Endothelial cell of umbilical vein (primary cell): Measurements from ENCODE around the gene SFI1. TPM values are rescaled to one million over a fixed set of nuclear protein-coding genes. Genes with fewer than 3 reads are reported as not detected.

Experiments
- BruUV-seq: library from RNA; stranded (reverse); fragments of 400-500 nt; replicated peaks from 2 replicates; lab custom pipeline; 2021; lab: Mats Ljungman, UMichigan
- CTCF ChIA-PET: fragments of 300-600, 350-600 bp; sonication (Branson Sonifier 250); formaldehyde crosslinking; loops from one replicate; lab custom pipeline; 2021; ENCODE audit warnings: antibody characterized with exemption, inconsistent platforms; lab: Charles Lee
- POLR2A ChIA-PET: fragments of 300-600, 350-600 bp; sonication (Branson Sonifier 250); formaldehyde crosslinking; loops from one replicate; lab custom pipeline; 2021; ENCODE audit warnings: antibody characterized with exemption, inconsistent platforms; lab: Charles Lee
- DNase-seq: peaks from one replicate; pipeline ENCODE4 v3.0.0-alpha.2; 2011; ENCODE audit warnings: low read depth, low spot score
- FAIRE-seq: peaks from 2 replicates; lab custom pipeline; 2011; peaks lifted over from hg19 to GRCh38; lab: Jason Lieb, UNC
- H2AFZ ChIP-seq: 2 replicates; pipeline ENCODE4 v1.6.0; 2012; ENCODE audit warnings: low read depth, low read length, control low read depth, inconsistent platforms
- H3K27ac ChIP-seq: 2 replicates; pipeline ENCODE4 v1.5.1; 2011; ENCODE audit warnings: low read depth, mild to moderate bottlenecking, control low read depth, low read length, moderate library complexity; ENCODE audit not compliant: insufficient read depth
- H3K27me3 ChIP-seq, 2 experiments: 2 replicates each; pipeline versions ENCODE4 v1.6.0 to v1.6.1; 2011; ENCODE audit warnings: low read length in 2 of 2, mixed read lengths in 1 of 2; ENCODE audit not compliant: control insufficient read depth in 2 of 2, insufficient read depth in 2 of 2
- H3K36me3 ChIP-seq, 2 experiments: 2 replicates in 1 of 2; 3 replicates in 1 of 2; pipeline ENCODE4 v1.5.1; 2011; ENCODE audit warnings: low read length in 2 of 2, mild to moderate bottlenecking in 1 of 2, moderate library complexity in 1 of 2; ENCODE audit not compliant: control insufficient read depth in 2 of 2, insufficient read depth in 2 of 2; ENCODE audit errors: extremely low read depth in 1 of 2
- H3K4me1 ChIP-seq: 3 replicates; pipeline ENCODE4 v1.5.1; 2011; ENCODE audit warnings: mild to moderate bottlenecking, low read length; ENCODE audit not compliant: control insufficient read depth, insufficient read depth; ENCODE audit errors: extremely low read depth
- H3K4me2 ChIP-seq: 2 replicates; pipeline ENCODE4 v1.6.1; 2011; ENCODE audit warnings: low read length, control low read depth, mixed read lengths; ENCODE audit not compliant: insufficient read depth
- H3K4me3 ChIP-seq, 3 experiments: fragments of 200-600 bp in 1 of 3; sonication (generic), shearing (Covaris generic) in 1 of 3; replicated peaks in 1 of 3; 2 replicates each; pipeline ENCODE4 v1.5.1; 2011 to 2016; ENCODE audit warnings: control low read depth in 3 of 3, low read length in 3 of 3, mild to moderate bottlenecking in 2 of 3, inconsistent platforms in 1 of 3, low read depth in 1 of 3, moderate library complexity in 1 of 3; ENCODE audit not compliant: insufficient read depth in 1 of 3
- H3K79me2 ChIP-seq: 2 replicates; pipeline ENCODE4 v1.6.0; 2012; ENCODE audit warnings: low read length, inconsistent platforms; ENCODE audit not compliant: control insufficient read depth, insufficient read depth
- H3K9ac ChIP-seq: replicated peaks from 2 replicates; pipeline ENCODE3; 2011; ENCODE audit warnings: low read length, control low read depth; ENCODE audit not compliant: insufficient read depth; ENCODE audit errors: extremely low read depth
- H3K9me1 ChIP-seq: replicated peaks from 3 replicates; pipeline ENCODE4 v1.6.0; 2011; ENCODE audit warnings: mild to moderate bottlenecking, low read length; ENCODE audit not compliant: control insufficient read depth, insufficient read depth; ENCODE audit errors: extremely low read depth
- H3K9me3 ChIP-seq: replicated peaks from 2 replicates; pipeline ENCODE4 v1.5.1; 2012; ENCODE audit warnings: low read length, inconsistent platforms; ENCODE audit not compliant: control insufficient read depth, insufficient read depth
- H4K20me1 ChIP-seq: replicated peaks from 2 replicates; pipeline ENCODE3; 2011; ENCODE audit warnings: mild to moderate bottlenecking, low read length; ENCODE audit not compliant: control insufficient read depth, insufficient read depth; ENCODE audit errors: extremely low read depth
- CTCF ChIP-seq, 2 donors: IDR thresholded peaks; 1 replicate in 1 of 2; 2 replicates in 1 of 2; pipeline ENCODE4 v1.5.1; 2011; ENCODE audit warnings: low read length in 2 of 2, mild to moderate bottlenecking in 2 of 2, moderate library complexity in 2 of 2, control low read depth in 1 of 2, inconsistent platforms in 1 of 2, low read depth in 1 of 2; ENCODE audit not compliant: insufficient read depth in 1 of 2; ENCODE audit errors: extremely low read depth in 1 of 2
- EZH2 ChIP-seq: IDR thresholded peaks from 2 replicates; pipeline ENCODE4 v1.6.1; 2012; ENCODE audit warnings: borderline replicate concordance, low read depth, mild to moderate bottlenecking, moderate library complexity, low read length, inconsistent platforms; ENCODE audit not compliant: severe bottlenecking
- FOS ChIP-seq: IDR thresholded peaks from 2 replicates; pipeline ENCODE4 v1.6.1; 2011; ENCODE audit warnings: mild to moderate bottlenecking, low read length, moderate library complexity, borderline replicate concordance; ENCODE audit not compliant: insufficient read depth
- GATA2 ChIP-seq: IDR thresholded peaks from 2 replicates; pipeline ENCODE4 v1.7.0; 2011; ENCODE audit warnings: low read depth, mild to moderate bottlenecking, moderate library complexity, mixed read lengths, low read length; ENCODE audit not compliant: insufficient read length, insufficient read depth
- JUN ChIP-seq: IDR thresholded peaks from 2 replicates; pipeline ENCODE4 v1.6.1; 2011; ENCODE audit warnings: borderline replicate concordance, low read depth; ENCODE audit not compliant: insufficient read length, insufficient read depth
- MAX ChIP-seq: IDR thresholded peaks from 2 replicates; pipeline ENCODE4 v1.6.1; 2011; ENCODE audit not compliant: insufficient read depth, insufficient read length
- MYC ChIP-seq: IDR thresholded peaks from one replicate; pipeline ENCODE4 v1.6.1; 2011; ENCODE audit warnings: mild to moderate bottlenecking, low read depth, low read length
- POLR2A ChIP-seq: IDR thresholded peaks from 2 replicates; pipeline ENCODE4 v1.6.1; 2012; ENCODE audit warnings: low read depth, mild to moderate bottlenecking, control low read depth, low read length
- POLR2AphosphoS5 ChIP-seq: IDR thresholded peaks from 2 replicates; pipeline ENCODE4 v1.6.1; 2012; ENCODE audit warnings: low read depth, mild to moderate bottlenecking, control low read depth, low read length, moderate library complexity; ENCODE audit not compliant: insufficient read depth
- dilution Hi-C: fragments of 300-500 bp; cut with MboI; formaldehyde crosslinking; loops from one replicate; pipeline ENCODE4 v1.15.0; 2019; ENCODE audit warnings: low sequenced_read_pairs; ENCODE audit not compliant: extremely low pct_ligation_motif_present
- intact Hi-C: fragments of 100-400 bp; cut with micrococcal nuclease; formaldehyde crosslinking; loops from one replicate; pipeline ENCODE4 v1.10.0; 2022
- polyA plus RNA-seq, 4 experiments: library from polyadenylated mRNA; depleted of rRNA in 3 of 4; stranded (reverse) in 3 of 4; unstranded in 1 of 4; fragments of >200 nt; gene quantifications; 2 replicates each; pipeline versions ENCODE4 v1.2.1 to v1.2.3, GENCODE V29; 2011 to 2012; ENCODE audit warnings: missing spikeins in 1 of 4
- total RNA-seq: library from RNA; stranded (reverse); gene quantifications from 2 replicates; pipeline ENCODE4 v1.2.3, GENCODE V29; 2021

The SFI1 gene
- total and polyA plus RNA-seq, 2 donors (not counting 3 experiments of a cell fraction or from before 2014, with no cell fraction given), result 12.5 to 46.4 TPM

GRCh38 chr22:31602259-31602952, 106.1 kb downstream of the SFI1 start:
- Histone ChIP-seq H3K27ac (peak overlapping the region; percentile 33), H2AFZ (peak overlapping the region; percentile 24), H3K79me2 (no peaks in the 10 kb centered on the region), H3K4me2 (no peak overlapping the region), H3K4me3 (no peak overlapping the region), H3K9ac (no peak overlapping the region), H3K4me1 (peaks cover 18% of the 10 kb centered on the region), H4K20me1 (no peaks in the 10 kb centered on the region), H3K9me1 (no peaks in the 10 kb centered on the region), H3K27me3 (no peaks in the 10 kb centered on the region), H3K36me3 (no peaks in the 10 kb centered on the region), H3K9me3 (no peaks in the 10 kb centered on the region)
- dilution Hi-C loops (no loop called here), intact Hi-C loops (loop anchor here (5.0 kb wide), 1 partner anchor 45 kb away; no protein-coding TSS in a partner anchor)
- BruUV-seq, result no TSS peak
- ChIA-PET CTCF (interaction anchor here (0.8 to 1.6 kb wide), 4 partner anchors 23 to 45 kb away, joined by 3 to 5 read pairs (median 3); no protein-coding TSS in a partner anchor), POLR2A (interaction anchor here (1.3 kb wide), 1 partner anchor 28 kb away, joined by 3 read pairs; no protein-coding TSS in a partner anchor)
- peak; percentile 58 for DNase-seq
- peak; percentile 24 for TF ChIP-seq JUN
- peak; percentile 11 for TF ChIP-seq POLR2A
- TF ChIP-seq FOS, result peak; percentile 51
- TF ChIP-seq EZH2, result no peak
- TF ChIP-seq POLR2AphosphoS5, result peak; percentile 45
- peak; percentile 95 for FAIRE-seq

GRCh38 chr22:31603081-31603525, 106.8 kb downstream of the SFI1 start:
- Histone ChIP-seq H3K9ac (no peak overlapping the region), H4K20me1 (no peaks in the 10 kb centered on the region), H2AFZ (no peak overlapping the region), H3K79me2 (no peaks in the 10 kb centered on the region), H3K9me3 (no peaks in the 10 kb centered on the region), H3K4me3 (no peak overlapping the region), H3K27me3 (no peaks in the 10 kb centered on the region), H3K9me1 (no peaks in the 10 kb centered on the region), H3K27ac (no peak overlapping the region), H3K4me2 (no peak overlapping the region), H3K4me1 (peaks cover 18% of the 10 kb centered on the region), H3K36me3 (no peaks in the 10 kb centered on the region)
- DNase-seq, result no peak
- intact Hi-C loops (loop anchor here (5.0 kb wide), 1 partner anchor 46 kb away; no protein-coding TSS in a partner anchor), dilution Hi-C loops (no loop called here)
- no peak for FAIRE-seq
- ChIA-PET CTCF (interaction anchor here (0.9 to 1.7 kb wide), 5 partner anchors 10 to 46 kb away, joined by 3 to 6 read pairs (median 4); no protein-coding TSS in a partner anchor), POLR2A (interaction anchor here (1.3 kb wide), 1 partner anchor 27 kb away, joined by 3 read pairs; no protein-coding TSS in a partner anchor)
- no TSS peak for BruUV-seq
- no peak for TF ChIP-seq FOS
- TF ChIP-seq POLR2AphosphoS5, result no peak
- TF ChIP-seq POLR2A, result no peak
- no peak for TF ChIP-seq GATA2
- TF ChIP-seq EZH2, result no peak
- no peak for TF ChIP-seq MAX
- TF ChIP-seq CTCF (IDR thresholded peaks at IDR 0.05; ENCODE audit: extremely low read depth in 1 of 2, insufficient read depth in 1 of 2, low read depth in 1 of 2, low read length in 2 of 2), result no peak
- TF ChIP-seq JUN, result no peak
- TF ChIP-seq MYC, result no peak
